Measurements from ENCODE around the gene UPK3A.
A peak's percentile ranks its signal among the peaks of the same experiment; 100 is the strongest.
"Not testable (repeated sequence)": the region's sequence is repeated elsewhere in the genome, so short reads cannot be mapped to it uniquely, and the experiment has no call there.

Gene UPK3A

GRCh38 chr22:45328261-45328660, 43.5 kb downstream of the UPK3A start:
- H3K18ac ChIP-seq (ENCODE audit: low read length); H4K8ac ChIP-seq (ENCODE audit: low read depth, low read length); H3K79me1 ChIP-seq (ENCODE audit: low read depth, low read length); H3K4me1 ChIP-seq (ENCODE audit: control insufficient read depth in 2 of 2, insufficient read depth in 1 of 2, low read depth in 1 of 2, low read length in 2 of 2); H3K27me3 ChIP-seq (ENCODE audit: control insufficient read depth in 3 of 3, insufficient read depth in 3 of 3, low read depth in 1 of 3, low read length in 3 of 3); H2AFZ ChIP-seq (ENCODE audit: low read length); H2BK15ac ChIP-seq (ENCODE audit: low read length); H3K9ac ChIP-seq (ENCODE audit: low read depth, low read length, poor library complexity); H3K9me3 ChIP-seq (replicated peaks in 1 of 2; ENCODE audit: control insufficient read depth in 2 of 2, insufficient read depth in 1 of 2, low read depth in 1 of 2, low read length in 2 of 2); DNase-seq (ENCODE audit: low spot score); H4K91ac ChIP-seq (ENCODE audit: low read depth, low read length, poor library complexity); H2AK5ac ChIP-seq (ENCODE audit: low read depth, low read length); H2BK12ac ChIP-seq (ENCODE audit: low read length); H3K4me3 ChIP-seq (ENCODE audit: low read length in 2 of 2); H2BK5ac ChIP-seq (ENCODE audit: low read length); H3K14ac ChIP-seq (ENCODE audit: low read length); H3K27ac ChIP-seq (replicated peaks; ENCODE audit: low read length); H3K4me2 ChIP-seq (ENCODE audit: insufficient read depth, low read length, poor library complexity, severe bottlenecking); H2BK120ac ChIP-seq (ENCODE audit: low read depth, low read length); H3K4ac ChIP-seq (ENCODE audit: low read length); H3K23ac ChIP-seq (ENCODE audit: low read depth, low read length, poor library complexity): not testable (repeated sequence)
- no CpG with 5 or more reads among the region's 8 CpGs for WGBS, 2 donors (ENCODE audit: extremely low coverage in 2 of 2, insufficient read length in 2 of 2, insufficient replicate concordance in 1 of 2)
- H3K36me3 ChIP-seq (replicated peaks in 1 of 2; ENCODE audit: control insufficient read depth in 2 of 2, insufficient read depth in 2 of 2, low read length in 2 of 2) = peaks cover 25 to 77% of the 10 kb centered on the region in 2 donors

GRCh38 chr22:45328822-45329529, 44.2 kb downstream of the UPK3A start:
- WGBS, 2 donors (ENCODE audit: extremely low coverage in 2 of 2, insufficient read length in 2 of 2, insufficient replicate concordance in 1 of 2) = no CpG with 5 or more reads among the region's 8 CpGs
- Histone ChIP-seq H2AFZ (ENCODE audit: low read length) (no peak overlapping the region), H3K23ac (ENCODE audit: low read depth, low read length, poor library complexity) (no peak overlapping the region), H3K18ac (ENCODE audit: low read length) (no peak overlapping the region), H3K27ac (replicated peaks; ENCODE audit: low read length) (no peak overlapping the region), H4K91ac (ENCODE audit: low read depth, low read length, poor library complexity) (no peak overlapping the region), H3K36me3 (replicated peaks in 1 of 2; ENCODE audit: control insufficient read depth in 2 of 2, insufficient read depth in 2 of 2, low read length in 2 of 2) (peaks cover 19 to 74% of the 10 kb centered on the region in 2 donors), H3K9ac (ENCODE audit: low read depth, low read length, poor library complexity) (no peak overlapping the region), H3K27me3 (ENCODE audit: control insufficient read depth in 3 of 3, insufficient read depth in 3 of 3, low read depth in 1 of 3, low read length in 3 of 3) (no peaks in the 10 kb centered on the region), H2BK120ac (ENCODE audit: low read depth, low read length) (no peak overlapping the region), H3K4me2 (ENCODE audit: insufficient read depth, low read length, poor library complexity, severe bottlenecking) (no peak overlapping the region), H3K14ac (ENCODE audit: low read length) (no peak overlapping the region), H3K9me3 (replicated peaks in 1 of 2; ENCODE audit: control insufficient read depth in 2 of 2, insufficient read depth in 1 of 2, low read depth in 1 of 2, low read length in 2 of 2) (peaks cover 0 to 2% of the 10 kb centered on the region in 2 donors), H3K4me3 (ENCODE audit: low read length in 2 of 2) (peak overlapping the region in 1 of 2 donors; percentile 58), H2BK15ac (ENCODE audit: low read length) (no peak overlapping the region), H3K79me1 (ENCODE audit: low read depth, low read length) (peaks cover 5% of the 10 kb centered on the region), H3K4me1 (ENCODE audit: control insufficient read depth in 2 of 2, insufficient read depth in 1 of 2, low read depth in 1 of 2, low read length in 2 of 2) (no peaks in the 10 kb centered on the region), H4K8ac (ENCODE audit: low read depth, low read length) (no peak overlapping the region), H2BK5ac (ENCODE audit: low read length) (no peak overlapping the region), H2AK5ac (ENCODE audit: low read depth, low read length) (no peak overlapping the region), H2BK12ac (ENCODE audit: low read length) (no peak overlapping the region), H3K4ac (ENCODE audit: low read length) (no peak overlapping the region)
- DNase-seq (ENCODE audit: low spot score) = no peak

- DNase-seq (ENCODE audit: low spot score) = no peak
- no peak overlapping the region for H3K4me3 ChIP-seq (ENCODE audit: low read length in 2 of 2)
- WGBS, 2 donors (ENCODE audit: extremely low coverage in 2 of 2, insufficient read length in 2 of 2, insufficient replicate concordance in 1 of 2) = no CpG with 5 or more reads among the region's 12 CpGs
These were observed 44.8 kb downstream of the UPK3A start for GRCh38 chr22:45329530-45329936.

GRCh38 chr22:45330548-45330947, 45.8 kb downstream of the UPK3A start:
- Histone ChIP-seq H3K27me3 (ENCODE audit: control insufficient read depth in 3 of 3, insufficient read depth in 3 of 3, low read depth in 1 of 3, low read length in 3 of 3) (no peaks in the 10 kb centered on the region), H3K79me1 (ENCODE audit: low read depth, low read length) (peaks cover 5% of the 10 kb centered on the region), H2BK15ac (ENCODE audit: low read length) (no peak overlapping the region), H2BK12ac (ENCODE audit: low read length) (no peak overlapping the region), H3K4ac (ENCODE audit: low read length) (no peak overlapping the region), H3K23ac (ENCODE audit: low read depth, low read length, poor library complexity) (no peak overlapping the region), H3K4me1 (ENCODE audit: control insufficient read depth in 2 of 2, insufficient read depth in 1 of 2, low read depth in 1 of 2, low read length in 2 of 2) (no peaks in the 10 kb centered on the region), H2BK120ac (ENCODE audit: low read depth, low read length) (no peak overlapping the region), H2BK5ac (ENCODE audit: low read length) (no peak overlapping the region), H3K27ac (replicated peaks; ENCODE audit: low read length) (no peak overlapping the region), H3K9ac (ENCODE audit: low read depth, low read length, poor library complexity) (no peak overlapping the region), H3K9me3 (replicated peaks in 1 of 2; ENCODE audit: control insufficient read depth in 2 of 2, insufficient read depth in 1 of 2, low read depth in 1 of 2, low read length in 2 of 2) (peaks cover 0 to 2% of the 10 kb centered on the region in 2 donors), H2AFZ (ENCODE audit: low read length) (no peak overlapping the region), H4K91ac (ENCODE audit: low read depth, low read length, poor library complexity) (no peak overlapping the region), H3K4me3 (ENCODE audit: low read length in 2 of 2) (no peak overlapping the region), H2AK5ac (ENCODE audit: low read depth, low read length) (no peak overlapping the region), H4K8ac (ENCODE audit: low read depth, low read length) (no peak overlapping the region), H3K14ac (ENCODE audit: low read length) (no peak overlapping the region), H3K36me3 (replicated peaks in 1 of 2; ENCODE audit: control insufficient read depth in 2 of 2, insufficient read depth in 2 of 2, low read length in 2 of 2) (peaks cover 18 to 76% of the 10 kb centered on the region in 2 donors), H3K4me2 (ENCODE audit: insufficient read depth, low read length, poor library complexity, severe bottlenecking) (no peak overlapping the region), H3K18ac (ENCODE audit: low read length) (no peak overlapping the region)
- no CpG with 5 or more reads among the region's 19 CpGs for WGBS, 2 donors (ENCODE audit: extremely low coverage in 2 of 2, insufficient read length in 2 of 2, insufficient replicate concordance in 1 of 2)
- DNase-seq (ENCODE audit: low spot score) = no peak

More at GRCh38 chr22:45329530-45329936, 44.8 kb downstream of the UPK3A start:
- peak overlapping the region; percentile 56 for H3K14ac ChIP-seq (ENCODE audit: low read length)
- H3K18ac ChIP-seq (ENCODE audit: low read length) = no peak overlapping the region
- no peak overlapping the region for H4K8ac ChIP-seq (ENCODE audit: low read depth, low read length)
- no peak overlapping the region for H2BK5ac ChIP-seq (ENCODE audit: low read length)
- no peak overlapping the region for H3K27ac ChIP-seq (replicated peaks; ENCODE audit: low read length)
- H3K23ac ChIP-seq (ENCODE audit: low read depth, low read length, poor library complexity) = peak overlapping the region; percentile 31
- no peaks in the 10 kb centered on the region for H3K4me1 ChIP-seq (ENCODE audit: control insufficient read depth in 2 of 2, insufficient read depth in 1 of 2, low read depth in 1 of 2, low read length in 2 of 2)
- H2AFZ ChIP-seq (ENCODE audit: low read length) = no peak overlapping the region
- no peaks in the 10 kb centered on the region for H3K27me3 ChIP-seq (ENCODE audit: control insufficient read depth in 3 of 3, insufficient read depth in 3 of 3, low read depth in 1 of 3, low read length in 3 of 3)
- peak overlapping the region; percentile 4 for H3K9ac ChIP-seq (ENCODE audit: low read depth, low read length, poor library complexity)
- H3K79me1 ChIP-seq (ENCODE audit: low read depth, low read length) = peaks cover 5% of the 10 kb centered on the region
- H3K9me3 ChIP-seq (replicated peaks in 1 of 2; ENCODE audit: control insufficient read depth in 2 of 2, insufficient read depth in 1 of 2, low read depth in 1 of 2, low read length in 2 of 2) = peaks cover 0 to 2% of the 10 kb centered on the region in 2 donors
- no peak overlapping the region for H3K4me2 ChIP-seq (ENCODE audit: insufficient read depth, low read length, poor library complexity, severe bottlenecking)
- H2AK5ac ChIP-seq (ENCODE audit: low read depth, low read length) = no peak overlapping the region
- no peak overlapping the region for H2BK15ac ChIP-seq (ENCODE audit: low read length)
- H3K36me3 ChIP-seq (replicated peaks in 1 of 2; ENCODE audit: control insufficient read depth in 2 of 2, insufficient read depth in 2 of 2, low read length in 2 of 2) = peaks cover 13 to 74% of the 10 kb centered on the region in 2 donors
- H2BK12ac ChIP-seq (ENCODE audit: low read length) = no peak overlapping the region
- no peak overlapping the region for H3K4ac ChIP-seq (ENCODE audit: low read length)
- no peak overlapping the region for H4K91ac ChIP-seq (ENCODE audit: low read depth, low read length, poor library complexity)
- no peak overlapping the region for H2BK120ac ChIP-seq (ENCODE audit: low read depth, low read length)

All from neuronal stem cell (in vitro differentiated cells).